Measurements from ENCODE around the gene ANK3. TPM values are rescaled to one million over a fixed set of nuclear protein-coding genes. Genes with fewer than 3 reads are reported as not detected.

The ANK3 gene
- total and polyA plus RNA-seq, 2 donors (not counting 3 experiments of a cell fraction or from before 2014, with no cell fraction given), result 0.88 to 8.5 TPM

DNA sequence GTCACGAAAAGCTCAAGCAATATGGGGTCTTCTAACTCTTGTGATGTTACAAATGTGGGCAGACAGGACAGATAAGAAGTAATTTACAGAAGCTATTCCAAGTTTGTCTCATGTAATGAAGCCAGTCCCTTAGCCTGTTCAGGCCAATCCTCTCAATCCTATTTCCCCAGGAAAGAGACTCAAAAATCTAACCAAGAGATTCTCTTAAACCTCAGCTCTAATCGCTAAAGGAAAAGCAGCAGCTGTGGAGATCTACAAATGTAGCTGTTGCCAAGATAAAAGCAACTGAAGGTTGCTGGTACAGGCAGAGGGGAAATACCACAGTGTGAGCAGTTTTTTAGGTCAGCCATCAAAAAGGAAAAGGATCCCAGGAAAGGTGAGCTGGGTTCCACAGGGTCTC lies 39.3 kb downstream of the ANK3 start:
- Histone ChIP-seq H3K27me3 (ENCODE audit: control insufficient read depth in 2 of 2, insufficient read depth in 2 of 2, low read length in 2 of 2) (no peaks in the 10 kb centered on the region), H3K27ac (ENCODE audit: insufficient read depth, low read depth, low read length) (no peak overlapping the region), H3K9me1 (replicated peaks; ENCODE audit: control insufficient read depth, extremely low read depth, insufficient read depth, low read length) (no peaks in the 10 kb centered on the region), H3K79me2 (ENCODE audit: control insufficient read depth, insufficient read depth, low read length) (no peaks in the 10 kb centered on the region), H2AFZ (ENCODE audit: low read depth, low read length) (no peak overlapping the region), H3K9ac (replicated peaks; ENCODE audit: extremely low read depth, insufficient read depth, low read length) (no peak overlapping the region), H3K4me2 (ENCODE audit: insufficient read depth, low read length) (no peak overlapping the region), H3K4me1 (ENCODE audit: control insufficient read depth, extremely low read depth, insufficient read depth, low read length) (no peaks in the 10 kb centered on the region), H3K36me3 (ENCODE audit: control insufficient read depth in 2 of 2, extremely low read depth in 1 of 2, insufficient read depth in 2 of 2, low read length in 2 of 2) (no peaks in the 10 kb centered on the region), H4K20me1 (replicated peaks; ENCODE audit: control insufficient read depth, extremely low read depth, insufficient read depth, low read length) (no peaks in the 10 kb centered on the region), H3K4me3 (replicated peaks in 1 of 3; ENCODE audit: insufficient read depth in 1 of 3, low read depth in 1 of 3, low read length in 3 of 3) (no peak overlapping the region), H3K9me3 (replicated peaks; ENCODE audit: control insufficient read depth, insufficient read depth, low read length) (no peaks in the 10 kb centered on the region)
- ChIA-PET POLR2A (no interaction called here), CTCF (interaction anchor here (0.9 to 1.6 kb wide), 4 partner anchors 11 to 34 kb away, joined by 3 to 5 read pairs (median 4); no protein-coding TSS in a partner anchor)
- DNase-seq (ENCODE audit: low read depth, low spot score), result peak; percentile 6
- BruUV-seq (replicated peaks), result no TSS peak
- intact Hi-C loops (cut with micrococcal nuclease), result no loop called here
- FAIRE-seq, result no peak
- TF ChIP-seq POLR2A (IDR thresholded peaks at IDR 0.05; ENCODE audit: low read depth, low read length) (no peak), FOS (IDR thresholded peaks at IDR 0.05; ENCODE audit: borderline replicate concordance, insufficient read depth, low read length) (no peak), POLR2AphosphoS5 (IDR thresholded peaks at IDR 0.05; ENCODE audit: insufficient read depth, low read depth, low read length) (no peak), EZH2 (IDR thresholded peaks at IDR 0.05; ENCODE audit: borderline replicate concordance, low read depth, low read length, severe bottlenecking) (no peak), JUN (IDR thresholded peaks at IDR 0.05; ENCODE audit: borderline replicate concordance, insufficient read depth, insufficient read length, low read depth) (no peak), GATA2 (IDR thresholded peaks at IDR 0.05; ENCODE audit: insufficient read depth, insufficient read length, low read depth, low read length) (no peak), MYC (IDR thresholded peaks at IDR 0.05; ENCODE audit: low read depth, low read length) (no peak)
- TF ChIP-seq, protein P1, sequence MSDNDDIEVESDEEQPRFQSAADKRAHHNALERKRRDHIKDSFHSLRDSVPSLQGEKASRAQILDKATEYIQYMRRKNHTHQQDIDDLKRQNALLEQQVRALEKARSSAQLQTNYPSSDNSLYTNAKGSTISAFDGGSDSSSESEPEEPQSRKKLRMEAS (IDR thresholded peaks at IDR 0.05; ENCODE audit: insufficient read depth, insufficient read length), result no peak
- TF ChIP-seq, protein P2, sequence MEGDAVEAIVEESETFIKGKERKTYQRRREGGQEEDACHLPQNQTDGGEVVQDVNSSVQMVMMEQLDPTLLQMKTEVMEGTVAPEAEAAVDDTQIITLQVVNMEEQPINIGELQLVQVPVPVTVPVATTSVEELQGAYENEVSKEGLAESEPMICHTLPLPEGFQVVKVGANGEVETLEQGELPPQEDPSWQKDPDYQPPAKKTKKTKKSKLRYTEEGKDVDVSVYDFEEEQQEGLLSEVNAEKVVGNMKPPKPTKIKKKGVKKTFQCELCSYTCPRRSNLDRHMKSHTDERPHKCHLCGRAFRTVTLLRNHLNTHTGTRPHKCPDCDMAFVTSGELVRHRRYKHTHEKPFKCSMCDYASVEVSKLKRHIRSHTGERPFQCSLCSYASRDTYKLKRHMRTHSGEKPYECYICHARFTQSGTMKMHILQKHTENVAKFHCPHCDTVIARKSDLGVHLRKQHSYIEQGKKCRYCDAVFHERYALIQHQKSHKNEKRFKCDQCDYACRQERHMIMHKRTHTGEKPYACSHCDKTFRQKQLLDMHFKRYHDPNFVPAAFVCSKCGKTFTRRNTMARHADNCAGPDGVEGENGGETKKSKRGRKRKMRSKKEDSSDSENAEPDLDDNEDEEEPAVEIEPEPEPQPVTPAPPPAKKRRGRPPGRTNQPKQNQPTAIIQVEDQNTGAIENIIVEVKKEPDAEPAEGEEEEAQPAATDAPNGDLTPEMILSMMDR (IDR thresholded peaks at IDR 0.05; ENCODE audit: extremely low read depth in 1 of 2, insufficient read depth in 1 of 2, low read depth in 1 of 2, low read length in 2 of 2), result no peak
- dilution Hi-C loops (cut with MboI; ENCODE audit: extremely low pct_ligation_motif_present, low sequenced_read_pairs), result no loop called here
